ENCODE measurements around the gene ASPM.

Gene ASPM

DNA sequence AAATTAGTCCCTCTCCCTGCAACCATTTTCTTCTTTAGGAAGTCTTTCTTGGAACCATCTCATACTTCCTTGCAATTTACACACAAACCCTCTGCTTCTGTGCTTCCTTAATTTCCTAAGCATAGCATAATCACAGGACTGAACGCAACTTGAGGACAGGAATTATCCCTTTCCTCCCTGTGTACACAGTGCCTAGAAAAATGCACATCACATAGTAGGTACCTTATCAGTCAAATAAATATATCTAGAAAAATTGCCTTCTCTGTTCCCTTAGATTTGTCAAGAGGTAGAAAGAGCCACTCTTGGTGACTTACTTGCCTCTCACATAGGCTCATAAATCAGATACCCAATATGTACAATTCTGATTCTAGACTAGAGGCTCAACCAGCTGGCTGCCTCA is 4.9 kb downstream of the ASPM start:
- no peak overlapping the region for H3K4me3 ChIP-seq (replicated peaks; ENCODE audit: insufficient read depth, low read length)
- TF ChIP-seq GABPA (IDR thresholded peaks at IDR 0.05; ENCODE audit: low read depth) (no peak), SPI1 (IDR thresholded peaks at IDR 0.05; ENCODE audit: borderline replicate concordance, low read depth) (no peak), POLR2AphosphoS5 (IDR thresholded peaks at IDR 0.05; ENCODE audit: low read depth) (no peak)
- TF ChIP-seq, protein P1, sequence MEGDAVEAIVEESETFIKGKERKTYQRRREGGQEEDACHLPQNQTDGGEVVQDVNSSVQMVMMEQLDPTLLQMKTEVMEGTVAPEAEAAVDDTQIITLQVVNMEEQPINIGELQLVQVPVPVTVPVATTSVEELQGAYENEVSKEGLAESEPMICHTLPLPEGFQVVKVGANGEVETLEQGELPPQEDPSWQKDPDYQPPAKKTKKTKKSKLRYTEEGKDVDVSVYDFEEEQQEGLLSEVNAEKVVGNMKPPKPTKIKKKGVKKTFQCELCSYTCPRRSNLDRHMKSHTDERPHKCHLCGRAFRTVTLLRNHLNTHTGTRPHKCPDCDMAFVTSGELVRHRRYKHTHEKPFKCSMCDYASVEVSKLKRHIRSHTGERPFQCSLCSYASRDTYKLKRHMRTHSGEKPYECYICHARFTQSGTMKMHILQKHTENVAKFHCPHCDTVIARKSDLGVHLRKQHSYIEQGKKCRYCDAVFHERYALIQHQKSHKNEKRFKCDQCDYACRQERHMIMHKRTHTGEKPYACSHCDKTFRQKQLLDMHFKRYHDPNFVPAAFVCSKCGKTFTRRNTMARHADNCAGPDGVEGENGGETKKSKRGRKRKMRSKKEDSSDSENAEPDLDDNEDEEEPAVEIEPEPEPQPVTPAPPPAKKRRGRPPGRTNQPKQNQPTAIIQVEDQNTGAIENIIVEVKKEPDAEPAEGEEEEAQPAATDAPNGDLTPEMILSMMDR (IDR thresholded peaks at IDR 0.05; ENCODE audit: insufficient read depth, low read length) = no peak
- TF ChIP-seq, protein P2, sequence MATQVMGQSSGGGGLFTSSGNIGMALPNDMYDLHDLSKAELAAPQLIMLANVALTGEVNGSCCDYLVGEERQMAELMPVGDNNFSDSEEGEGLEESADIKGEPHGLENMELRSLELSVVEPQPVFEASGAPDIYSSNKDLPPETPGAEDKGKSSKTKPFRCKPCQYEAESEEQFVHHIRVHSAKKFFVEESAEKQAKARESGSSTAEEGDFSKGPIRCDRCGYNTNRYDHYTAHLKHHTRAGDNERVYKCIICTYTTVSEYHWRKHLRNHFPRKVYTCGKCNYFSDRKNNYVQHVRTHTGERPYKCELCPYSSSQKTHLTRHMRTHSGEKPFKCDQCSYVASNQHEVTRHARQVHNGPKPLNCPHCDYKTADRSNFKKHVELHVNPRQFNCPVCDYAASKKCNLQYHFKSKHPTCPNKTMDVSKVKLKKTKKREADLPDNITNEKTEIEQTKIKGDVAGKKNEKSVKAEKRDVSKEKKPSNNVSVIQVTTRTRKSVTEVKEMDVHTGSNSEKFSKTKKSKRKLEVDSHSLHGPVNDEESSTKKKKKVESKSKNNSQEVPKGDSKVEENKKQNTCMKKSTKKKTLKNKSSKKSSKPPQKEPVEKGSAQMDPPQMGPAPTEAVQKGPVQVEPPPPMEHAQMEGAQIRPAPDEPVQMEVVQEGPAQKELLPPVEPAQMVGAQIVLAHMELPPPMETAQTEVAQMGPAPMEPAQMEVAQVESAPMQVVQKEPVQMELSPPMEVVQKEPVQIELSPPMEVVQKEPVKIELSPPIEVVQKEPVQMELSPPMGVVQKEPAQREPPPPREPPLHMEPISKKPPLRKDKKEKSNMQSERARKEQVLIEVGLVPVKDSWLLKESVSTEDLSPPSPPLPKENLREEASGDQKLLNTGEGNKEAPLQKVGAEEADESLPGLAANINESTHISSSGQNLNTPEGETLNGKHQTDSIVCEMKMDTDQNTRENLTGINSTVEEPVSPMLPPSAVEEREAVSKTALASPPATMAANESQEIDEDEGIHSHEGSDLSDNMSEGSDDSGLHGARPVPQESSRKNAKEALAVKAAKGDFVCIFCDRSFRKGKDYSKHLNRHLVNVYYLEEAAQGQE (IDR thresholded peaks at IDR 0.05; ENCODE audit: insufficient replicate concordance, low read depth) = no peak
- H3K27me3 ChIP-seq (ENCODE audit: insufficient read depth, poor library complexity, severe bottlenecking) = no peaks in the 10 kb centered on the region
- H3K27ac ChIP-seq (replicated peaks) = no peak overlapping the region
- DNase-seq (ENCODE audit: low read depth in 1 of 2, low spot score in 1 of 2) = no peak

DNA sequence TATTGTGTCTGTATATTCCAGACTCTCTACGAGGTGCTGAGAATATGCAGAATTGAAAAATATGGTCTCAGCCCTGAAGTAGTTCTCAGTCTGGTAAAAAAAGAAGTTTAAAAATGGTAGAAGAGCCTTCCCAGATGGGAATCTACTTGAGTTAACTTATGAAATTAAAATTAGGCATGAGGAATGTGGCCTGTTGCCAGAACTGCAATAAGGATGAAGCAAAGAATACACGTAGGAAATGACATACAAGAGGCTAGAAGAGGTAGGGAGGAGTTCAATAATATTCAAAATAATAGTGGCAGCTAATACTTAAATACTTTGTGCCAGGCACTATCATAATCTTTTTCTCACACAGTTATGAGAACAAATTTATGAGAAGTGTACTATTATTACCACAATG is 6.3 kb downstream of the ASPM start:
- no peak for DNase-seq (ENCODE audit: low read depth in 1 of 2, low spot score in 1 of 2)
- TF ChIP-seq, protein P2 (IDR thresholded peaks at IDR 0.05; ENCODE audit: insufficient replicate concordance, low read depth) = no peak
- TF ChIP-seq GABPA (IDR thresholded peaks at IDR 0.05; ENCODE audit: low read depth) = no peak
- no peak for TF ChIP-seq POLR2AphosphoS5 (IDR thresholded peaks at IDR 0.05; ENCODE audit: low read depth)
- TF ChIP-seq SPI1 (IDR thresholded peaks at IDR 0.05; ENCODE audit: borderline replicate concordance, low read depth) = no peak
- TF ChIP-seq, protein P1 (IDR thresholded peaks at IDR 0.05; ENCODE audit: insufficient read depth, low read length) = no peak
- Histone ChIP-seq H3K27ac (replicated peaks) (no peak overlapping the region), H3K4me3 (replicated peaks; ENCODE audit: insufficient read depth, low read length) (no peak overlapping the region), H3K27me3 (ENCODE audit: insufficient read depth, poor library complexity, severe bottlenecking) (no peaks in the 10 kb centered on the region)

DNA sequence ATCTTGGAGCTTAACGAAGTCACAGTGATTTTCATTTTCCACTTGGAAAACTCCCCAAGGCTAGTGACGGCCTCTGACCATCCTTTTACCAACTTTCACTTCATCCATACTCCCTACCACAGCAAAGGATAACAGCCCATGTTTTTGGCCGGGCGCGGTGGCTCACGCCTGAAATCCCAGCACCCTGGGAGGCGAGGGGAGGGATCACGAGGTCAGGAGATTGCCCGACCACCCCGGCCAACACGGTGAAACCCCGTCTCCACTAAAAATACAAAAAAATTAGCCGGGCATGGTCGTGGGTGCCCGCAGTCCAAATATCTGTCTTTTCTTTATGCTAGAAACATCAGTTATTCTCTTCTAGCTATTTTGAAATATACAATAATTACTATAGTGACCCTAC is 7.3 kb downstream of the ASPM start:
- H3K4me3 ChIP-seq (replicated peaks; ENCODE audit: insufficient read depth, low read length) = no peak overlapping the region

More for the DNA sequence above, 7.3 kb downstream of the ASPM start:
- TF ChIP-seq SPI1 (IDR thresholded peaks at IDR 0.05; ENCODE audit: borderline replicate concordance, low read depth) (no peak), GABPA (IDR thresholded peaks at IDR 0.05; ENCODE audit: low read depth) (no peak), POLR2AphosphoS5 (IDR thresholded peaks at IDR 0.05; ENCODE audit: low read depth) (no peak)
- TF ChIP-seq, protein P2 (IDR thresholded peaks at IDR 0.05; ENCODE audit: insufficient replicate concordance, low read depth) = no peak
- TF ChIP-seq, protein P1 (IDR thresholded peaks at IDR 0.05; ENCODE audit: insufficient read depth, low read length) = no peak
- H3K27me3 ChIP-seq (ENCODE audit: insufficient read depth, poor library complexity, severe bottlenecking) = no peaks in the 10 kb centered on the region
- no peak overlapping the region for H3K27ac ChIP-seq (replicated peaks)
- no peak for DNase-seq (ENCODE audit: low read depth in 1 of 2, low spot score in 1 of 2)
